ENCODE measurements around the gene DOCK4. TPM values are rescaled to one million over a fixed set of nuclear protein-coding genes. Genes with fewer than 3 reads are reported as not detected.
A peak's percentile ranks its signal among the peaks of the same experiment; 100 is the strongest.

Gene DOCK4
- total RNA-seq, 1 donor from 2014 or later, result 109 TPM

GRCh38 chr7:111886233-111886632 is 320.0 kb downstream of the DOCK4 start:
- no peak for DNase-seq

GRCh38 chr7:111883241-111883640 is 323.0 kb downstream of the DOCK4 start:
- DNase-seq, result no peak

GRCh38 chr7:111878785-111879184 is 327.4 kb downstream of the DOCK4 start:
- no peak for DNase-seq

GRCh38 chr7:111877931-111878330 is 328.3 kb downstream of the DOCK4 start:
- no peak for DNase-seq

- DNase-seq, result no peak
Observed at GRCh38 chr7:111873963-111874690, 332.1 kb downstream of the DOCK4 start.

GRCh38 chr7:111873326-111873646 is 332.9 kb downstream of the DOCK4 start:
- no peak for DNase-seq

GRCh38 chr7:111872450-111873325 is 333.5 kb downstream of the DOCK4 start:
- DNase-seq, result no peak

- DNase-seq, result no peak
Observed at GRCh38 chr7:111871283-111871682, 334.9 kb downstream of the DOCK4 start.

GRCh38 chr7:111869280-111869679 is 336.9 kb downstream of the DOCK4 start:
- no peak for DNase-seq

GRCh38 chr7:111867348-111867931 is 338.8 kb downstream of the DOCK4 start:
- DNase-seq, result no peak

- no peak for DNase-seq
Observed at GRCh38 chr7:111866787-111867186, 339.4 kb downstream of the DOCK4 start.

- no peak for DNase-seq
Observed at GRCh38 chr7:111865430-111865829, 340.8 kb downstream of the DOCK4 start.

GRCh38 chr7:111864291-111864976 is 341.8 kb downstream of the DOCK4 start:
- no peak for DNase-seq

- no peak for DNase-seq
Observed at GRCh38 chr7:111863269-111863668, 342.9 kb downstream of the DOCK4 start.

- DNase-seq, result no peak
Observed at GRCh38 chr7:111860248-111860647, 346.0 kb downstream of the DOCK4 start.

- no peak for DNase-seq
Observed at GRCh38 chr7:111858331-111858730, 347.9 kb downstream of the DOCK4 start.

GRCh38 chr7:111855842-111856227 is 350.4 kb downstream of the DOCK4 start:
- DNase-seq, result no peak

GRCh38 chr7:111855161-111855841 is 350.9 kb downstream of the DOCK4 start:
- peak; percentile 34 for DNase-seq

- no peak for DNase-seq
Observed at GRCh38 chr7:111853201-111853990, 352.8 kb downstream of the DOCK4 start.

- DNase-seq, result no peak
Observed at GRCh38 chr7:111852081-111852480, 354.1 kb downstream of the DOCK4 start.

- DNase-seq, result no peak
Observed at GRCh38 chr7:111846898-111847297, 359.3 kb downstream of the DOCK4 start.
